Naive B cell (primary cell): ENCODE measurements around the gene NRP2. TPM values are rescaled to one million over a fixed set of nuclear protein-coding genes. Genes with fewer than 3 reads are reported as not detected.

Experiments used
- ATAC-seq, 2 donors: fragments of 150-1000 bp; cut with Tn5 transposase; 2 replicates each; pipeline ENCODE4 v1.10.0; 2021; ENCODE audit warnings: low read depth in 2 of 2, mild to moderate bottlenecking in 2 of 2, moderate library complexity in 2 of 2
- DNase-seq: peaks from one replicate; pipeline ENCODE4 v3.0.0; 2022
- H3K27ac Mint-ChIP-seq, 6 donors: one replicate each; pipeline ENCODE4 v1.8.0; 2020 to 2022; ENCODE audit warnings: mild to moderate bottlenecking in 6 of 6, mixed read lengths in 6 of 6, moderate library complexity in 5 of 6, inconsistent platforms in 2 of 6
- H3K27me3 Mint-ChIP-seq, 3 donors: one replicate each; pipeline ENCODE4 v1.8.0; 2021 to 2022; ENCODE audit warnings: mixed read lengths in 3 of 3, mild to moderate bottlenecking in 1 of 3
- H3K36me3 Mint-ChIP-seq, 2 donors: one replicate each; pipeline ENCODE4 v1.8.0; 2020 to 2022; ENCODE audit warnings: mixed read lengths in 2 of 2, inconsistent platforms in 1 of 2, mild to moderate bottlenecking in 1 of 2
- H3K4me1 Mint-ChIP-seq, 3 donors: one replicate each; pipeline ENCODE4 v1.8.0; 2020 to 2022; ENCODE audit warnings: mixed read lengths in 3 of 3, inconsistent platforms in 1 of 3, mild to moderate bottlenecking in 1 of 3, moderate library complexity in 1 of 3
- H3K4me3 Mint-ChIP-seq, 8 donors: one replicate each; pipeline ENCODE4 v1.8.0; 2020 to 2022; ENCODE audit warnings: mild to moderate bottlenecking in 8 of 8, mixed read lengths in 8 of 8, moderate library complexity in 8 of 8, inconsistent platforms in 2 of 8
- H3K9me3 Mint-ChIP-seq, 7 donors: one replicate each; pipeline ENCODE4 v1.8.0; 2020 to 2022; ENCODE audit warnings: mixed read lengths in 7 of 7, mild to moderate bottlenecking in 5 of 7, inconsistent platforms in 2 of 7, moderate library complexity in 1 of 7
- polyA plus RNA-seq, 6 donors: library from polyadenylated mRNA; unstranded; fragments of 300-500 nt; fragmentation: Illumina TruSeq; gene quantifications; one replicate each; pipeline ENCODE4 v1.2.3, GENCODE V29; 2021; ENCODE audit warnings: low read depth in 6 of 6

NRP2 gene
- polyA plus RNA-seq, 6 donors from 2014 or later, result 0.49 to 7.6 (median 2.0) TPM

DNA sequence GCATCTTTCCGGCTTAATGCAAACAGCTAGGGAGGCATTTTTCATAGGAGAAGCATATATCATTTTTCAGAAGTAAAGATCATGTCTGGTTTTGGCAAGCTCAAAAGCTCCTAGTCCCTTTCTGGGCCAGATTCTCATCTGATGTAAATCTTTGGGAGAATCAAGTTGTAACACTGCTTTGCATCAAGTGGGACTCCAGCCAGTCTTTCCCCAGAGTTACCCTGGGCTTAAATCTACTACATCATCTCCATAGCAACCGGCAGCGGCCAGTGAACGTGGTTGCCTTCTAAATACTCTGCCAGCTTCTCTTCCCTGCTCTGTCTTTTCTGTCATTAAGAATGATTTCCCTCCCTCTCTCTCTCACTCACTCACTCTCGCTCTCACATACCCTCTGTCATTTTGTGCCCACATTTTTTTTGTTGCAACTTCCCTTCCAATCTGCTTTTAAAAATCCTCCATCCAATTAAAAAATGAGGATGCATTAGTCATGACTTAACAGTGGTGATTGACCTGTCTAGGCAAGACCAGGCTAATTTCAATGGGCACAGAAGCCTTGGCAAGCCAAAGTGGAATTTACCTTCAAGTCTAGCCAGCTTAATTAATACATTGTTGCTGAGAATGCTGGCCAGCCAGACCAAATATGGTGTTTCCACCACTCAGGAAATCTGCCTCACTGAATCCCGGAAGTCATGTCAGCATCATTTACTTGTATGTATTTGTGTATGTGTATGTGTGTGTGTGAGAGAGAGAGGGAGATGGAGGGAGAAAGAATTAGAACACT lies 93.0 kb downstream of the NRP2 start:
- ATAC-seq (peak in 1 of 2 donors; percentile 34), DNase-seq (no peak)
- peaks cover 0 to 27% (median 10%) of the 10 kb centered on the region in 3 donors for H3K27me3 Mint-ChIP-seq
- no peak overlapping the region for H3K4me3 Mint-ChIP-seq
- H3K4me1 Mint-ChIP-seq, result peaks cover 0 to 10% (median 4%) of the 10 kb centered on the region in 3 donors
- no peak overlapping the region for H3K27ac Mint-ChIP-seq
- H3K9me3 Mint-ChIP-seq, result peaks cover 0 to 6% (median 0%) of the 10 kb centered on the region in 7 donors
- H3K36me3 Mint-ChIP-seq, result peaks cover 5 to 7% of the 10 kb centered on the region in 2 donors

DNA sequence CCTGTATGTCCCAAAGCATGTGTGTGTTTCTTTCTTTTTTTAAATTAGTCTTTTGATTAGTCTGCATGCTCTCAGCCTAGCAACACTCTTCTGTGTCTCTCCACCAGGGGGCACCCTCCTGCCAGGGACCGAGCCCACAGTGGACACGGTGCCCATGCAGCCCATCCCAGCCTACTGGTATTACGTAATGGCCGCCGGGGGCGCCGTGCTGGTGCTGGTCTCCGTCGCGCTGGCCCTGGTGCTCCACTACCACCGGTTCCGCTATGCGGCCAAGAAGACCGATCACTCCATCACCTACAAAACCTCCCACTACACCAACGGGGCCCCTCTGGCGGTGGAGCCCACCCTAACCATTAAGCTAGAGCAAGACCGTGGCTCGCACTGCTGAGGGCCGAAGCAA lies 93.8 kb downstream of the NRP2 start:
- DNase-seq, result no peak
- Mint-ChIP-seq H3K4me1 (peaks cover 0 to 7% (median 2%) of the 10 kb centered on the region in 3 donors), H3K27me3 (peaks cover 0 to 22% (median 5%) of the 10 kb centered on the region in 3 donors)

DNA sequence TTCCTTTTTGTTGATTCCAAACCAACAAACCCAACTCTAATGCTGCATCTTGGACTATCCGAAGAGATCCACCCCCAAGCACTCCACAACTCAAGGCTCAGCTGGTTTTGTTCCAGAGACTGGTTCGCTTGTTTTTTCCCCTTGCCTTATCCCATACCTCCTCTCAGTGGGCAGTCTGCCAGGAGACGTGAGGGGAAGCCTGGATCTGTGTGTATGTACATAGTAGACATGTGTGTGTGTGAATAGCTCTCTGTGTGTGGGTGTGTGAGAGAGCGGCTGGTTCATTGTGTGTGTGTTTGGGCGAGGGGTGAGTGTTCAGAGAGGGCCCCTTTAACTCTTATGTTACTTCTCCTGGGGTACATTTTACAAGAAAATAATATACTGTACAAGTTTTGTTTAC lies 94.4 kb downstream of the NRP2 start:
- no peak for DNase-seq
- H3K27me3 Mint-ChIP-seq, result peaks cover 0 to 22% (median 5%) of the 10 kb centered on the region in 3 donors
- H3K27ac Mint-ChIP-seq, result no peak overlapping the region
- peaks cover 5 to 7% of the 10 kb centered on the region in 2 donors for H3K36me3 Mint-ChIP-seq
- H3K9me3 Mint-ChIP-seq, result peaks cover 0 to 6% (median 0%) of the 10 kb centered on the region in 7 donors
- H3K4me1 Mint-ChIP-seq, result peaks cover 0 to 7% (median 2%) of the 10 kb centered on the region in 3 donors
- H3K4me3 Mint-ChIP-seq, result no peak overlapping the region
- no peak for ATAC-seq

More for the DNA sequence above, 93.8 kb downstream of the NRP2 start:
- peaks cover 0 to 6% (median 0%) of the 10 kb centered on the region in 7 donors for H3K9me3 Mint-ChIP-seq
- H3K36me3 Mint-ChIP-seq, result peaks cover 5 to 7% of the 10 kb centered on the region in 2 donors
- H3K27ac Mint-ChIP-seq, result peak overlapping the region in 1 of 6 donors; percentile 26
- no peak for ATAC-seq
- no peak overlapping the region for H3K4me3 Mint-ChIP-seq

DNA sequence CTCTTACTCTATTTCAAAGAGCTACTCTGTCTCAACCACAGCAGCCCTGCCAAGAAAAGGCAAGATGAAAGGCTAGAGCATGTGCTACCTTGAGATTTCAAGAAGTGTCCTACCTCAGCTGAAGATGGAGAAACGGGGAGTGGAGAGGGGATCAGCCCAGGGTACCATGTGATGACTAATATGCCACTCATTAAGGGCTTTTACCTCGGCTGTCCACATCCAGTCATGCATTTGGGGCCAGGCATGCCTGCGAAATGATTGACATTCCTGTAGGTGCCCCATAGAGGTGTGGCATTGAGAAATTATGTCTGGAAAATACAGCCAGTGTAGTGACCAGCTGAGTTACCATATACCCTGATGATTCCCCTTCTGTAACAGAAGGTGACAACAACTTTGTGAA lies 96.1 kb downstream of the NRP2 start:
- Mint-ChIP-seq H3K9me3 (peaks cover 0 to 6% (median 0%) of the 10 kb centered on the region in 7 donors), H3K4me3 (no peak overlapping the region), H3K27ac (peak overlapping the region in 1 of 6 donors; percentile 4), H3K27me3 (peaks cover 0 to 14% (median 3%) of the 10 kb centered on the region in 3 donors), H3K36me3 (peaks cover 1 to 7% of the 10 kb centered on the region in 2 donors), H3K4me1 (peaks cover 0 to 7% (median 2%) of the 10 kb centered on the region in 3 donors)
- no peak for DNase-seq
- no peak for ATAC-seq

DNA sequence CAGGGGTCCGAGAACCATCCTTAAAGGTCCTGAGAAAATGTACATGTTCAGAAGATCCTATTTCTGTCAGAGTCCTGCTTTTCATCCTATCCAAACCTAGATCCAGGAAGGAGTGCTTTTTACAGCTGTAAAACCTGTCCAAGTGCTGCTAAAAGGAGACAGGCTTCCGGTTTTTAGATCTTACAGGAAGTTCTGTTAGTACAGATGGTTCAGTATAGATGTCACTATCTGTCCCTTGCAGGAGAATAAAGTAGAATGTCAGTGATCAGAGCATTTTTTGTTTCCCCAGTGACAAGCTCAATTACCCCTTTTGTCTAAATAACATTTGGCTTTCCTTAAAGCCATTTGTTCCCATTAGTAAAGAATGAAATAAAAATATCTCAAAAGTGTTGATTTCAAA lies 98.3 kb downstream of the NRP2 start:
- H3K4me1 Mint-ChIP-seq, result peaks cover 0 to 4% (median 0%) of the 10 kb centered on the region in 3 donors
- H3K36me3 Mint-ChIP-seq, result peaks cover 0 to 7% of the 10 kb centered on the region in 2 donors
- DNase-seq (no peak), ATAC-seq (no peak)
- H3K4me3 Mint-ChIP-seq, result no peak overlapping the region
- H3K9me3 Mint-ChIP-seq, result peaks cover 0 to 6% (median 0%) of the 10 kb centered on the region in 7 donors
- H3K27me3 Mint-ChIP-seq, result peaks cover 0 to 12% (median 0%) of the 10 kb centered on the region in 3 donors
- peak overlapping the region in 1 of 6 donors; percentile 48 for H3K27ac Mint-ChIP-seq

DNA sequence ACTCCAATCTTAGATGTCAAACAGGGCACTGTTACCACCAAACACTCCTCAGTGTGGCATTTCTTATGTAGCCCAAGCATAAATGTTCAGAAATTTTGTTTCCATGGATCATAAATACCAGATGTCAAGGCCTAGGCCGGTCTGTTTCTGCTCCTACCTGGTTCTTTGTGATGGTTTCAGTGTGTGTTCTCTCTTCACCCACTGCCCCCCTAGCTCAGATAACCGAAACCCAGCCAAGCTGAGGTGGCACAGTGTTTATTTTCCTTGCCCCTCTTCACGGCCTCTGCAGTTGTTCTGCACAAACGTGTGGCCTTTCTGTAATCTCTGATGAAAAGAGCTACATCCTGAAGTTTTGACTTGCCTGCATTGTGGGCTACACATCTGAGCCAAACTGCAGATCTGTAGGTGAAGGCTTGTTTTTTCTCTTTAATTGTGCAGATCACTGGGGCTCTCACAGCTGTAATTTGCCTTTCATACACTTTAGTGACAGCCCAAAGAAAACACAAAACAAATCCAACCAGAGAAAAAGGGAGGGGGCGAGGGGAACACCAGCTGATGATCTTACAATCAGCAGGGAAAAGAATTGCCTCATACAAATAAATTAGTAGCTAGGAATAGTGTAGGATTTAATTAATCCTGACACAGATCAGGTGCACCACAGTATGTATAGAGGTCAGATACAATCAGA lies 99.1 kb downstream of the NRP2 start:
- Mint-ChIP-seq H3K36me3 (peaks cover 0 to 5% of the 10 kb centered on the region in 2 donors), H3K4me3 (no peak overlapping the region), H3K9me3 (peaks cover 0 to 4% (median 0%) of the 10 kb centered on the region in 7 donors), H3K27ac (peak overlapping the region in 1 of 6 donors; percentile 54), H3K27me3 (peaks cover 0 to 8% (median 0%) of the 10 kb centered on the region in 3 donors), H3K4me1 (peaks cover 0 to 3% (median 0%) of the 10 kb centered on the region in 3 donors)
- ATAC-seq (no peak), DNase-seq (no peak)

DNA sequence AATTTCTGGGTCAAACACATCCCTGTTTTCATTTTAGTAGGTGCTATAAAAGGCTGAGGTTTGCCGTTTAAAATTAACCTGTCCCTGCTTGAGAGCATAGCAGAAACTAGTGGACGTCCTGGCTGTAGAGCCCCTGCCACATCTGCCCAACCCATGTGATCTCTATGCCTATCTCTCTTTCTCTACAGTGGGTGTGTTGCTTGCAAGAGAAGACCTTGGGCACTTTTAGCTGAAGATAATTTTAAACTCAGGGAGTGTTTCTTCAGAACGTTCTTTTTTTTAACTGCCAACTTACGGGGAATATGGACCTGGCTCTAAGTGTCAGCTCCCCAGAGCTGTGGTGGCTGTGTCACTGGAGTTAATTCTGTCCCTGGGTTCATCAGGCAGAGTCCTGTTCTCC lies 100.6 kb downstream of the NRP2 start:
- DNase-seq (no peak), ATAC-seq (no peak)
- no peaks in the 10 kb centered on the region for H3K4me1 Mint-ChIP-seq
- H3K27me3 Mint-ChIP-seq, result no peaks in the 10 kb centered on the region
- no peaks in the 10 kb centered on the region for H3K36me3 Mint-ChIP-seq
- no peaks in the 10 kb centered on the region for H3K9me3 Mint-ChIP-seq
- no peak overlapping the region for H3K4me3 Mint-ChIP-seq
- no peak overlapping the region for H3K27ac Mint-ChIP-seq

DNA sequence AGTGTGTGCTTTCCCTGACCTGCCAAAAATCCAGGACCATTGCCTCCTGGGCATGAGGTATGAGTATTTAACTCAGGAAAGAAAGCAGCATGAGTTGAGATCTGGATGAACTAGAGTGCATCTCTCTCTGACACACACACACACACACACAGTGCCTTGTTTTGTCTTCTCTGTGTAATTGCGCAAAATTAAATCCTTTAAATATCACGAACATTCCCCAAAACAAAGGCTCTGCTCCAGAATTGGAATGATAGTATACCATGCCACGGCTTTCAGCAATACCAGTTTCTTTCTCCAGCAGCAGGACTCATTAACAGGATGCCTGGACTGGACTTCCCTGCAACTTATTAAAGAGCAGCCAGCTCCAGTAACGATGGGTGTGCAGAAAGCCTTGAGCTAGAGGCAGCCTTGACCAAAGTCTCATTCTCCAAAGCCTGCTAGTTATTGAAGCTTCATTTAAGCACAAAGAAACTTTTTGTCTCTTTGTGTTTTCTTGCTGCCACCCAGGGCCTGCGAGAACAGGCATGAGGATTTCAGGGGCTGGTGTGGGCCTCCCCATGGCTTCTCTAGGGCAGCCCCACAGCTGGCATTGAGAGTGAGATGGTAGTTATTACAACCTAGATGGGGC lies 101.7 kb downstream of the NRP2 start:
- ATAC-seq, result no peak
- Mint-ChIP-seq H3K4me1 (no peaks in the 10 kb centered on the region), H3K27ac (no peak overlapping the region), H3K9me3 (no peaks in the 10 kb centered on the region), H3K27me3 (peaks cover 0 to under 1% (median 0%) of the 10 kb centered on the region in 3 donors), H3K4me3 (no peak overlapping the region), H3K36me3 (no peaks in the 10 kb centered on the region)
- DNase-seq, result no peak

DNA sequence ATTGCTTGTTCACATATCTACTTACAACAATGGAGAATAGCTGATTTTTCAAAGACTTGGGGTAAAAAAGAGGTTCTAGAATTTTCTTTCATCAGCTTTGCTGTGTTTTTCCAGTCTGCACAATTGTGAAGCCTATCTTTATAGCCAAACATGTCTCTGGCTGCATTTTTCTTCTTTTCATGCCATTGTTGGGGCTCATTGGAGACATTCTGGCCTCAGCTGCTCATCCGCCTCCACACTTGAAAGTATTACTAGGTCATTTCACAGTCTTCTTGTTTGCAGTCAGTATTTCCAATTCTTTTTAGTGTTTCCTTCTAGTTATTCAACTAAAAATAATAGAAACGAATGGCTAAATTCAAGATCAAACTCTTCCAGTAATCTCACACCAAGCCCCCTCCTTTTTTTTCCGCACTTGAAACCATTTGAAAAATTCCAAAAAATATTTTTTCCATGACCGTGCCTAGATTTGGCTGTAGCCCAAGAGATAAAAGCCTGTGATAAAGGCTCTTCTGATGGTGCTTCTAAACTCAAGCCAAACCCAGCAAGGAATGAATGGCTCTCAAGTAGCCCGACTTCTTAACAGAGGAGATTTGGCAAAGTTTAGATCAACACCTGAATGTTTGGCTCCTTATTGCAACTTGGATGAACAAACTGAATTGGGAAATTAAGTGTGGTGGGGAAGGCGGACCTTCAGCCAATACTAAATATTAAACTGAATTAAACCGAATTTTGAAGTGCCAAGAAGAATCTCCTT lies 103.4 kb downstream of the NRP2 start:
- ATAC-seq, result no peak
- Mint-ChIP-seq H3K9me3 (no peaks in the 10 kb centered on the region), H3K4me1 (no peaks in the 10 kb centered on the region), H3K4me3 (no peak overlapping the region), H3K27me3 (peaks cover 0 to 9% (median 0%) of the 10 kb centered on the region in 3 donors), H3K36me3 (no peaks in the 10 kb centered on the region), H3K27ac (no peak overlapping the region)
- DNase-seq, result no peak

DNA sequence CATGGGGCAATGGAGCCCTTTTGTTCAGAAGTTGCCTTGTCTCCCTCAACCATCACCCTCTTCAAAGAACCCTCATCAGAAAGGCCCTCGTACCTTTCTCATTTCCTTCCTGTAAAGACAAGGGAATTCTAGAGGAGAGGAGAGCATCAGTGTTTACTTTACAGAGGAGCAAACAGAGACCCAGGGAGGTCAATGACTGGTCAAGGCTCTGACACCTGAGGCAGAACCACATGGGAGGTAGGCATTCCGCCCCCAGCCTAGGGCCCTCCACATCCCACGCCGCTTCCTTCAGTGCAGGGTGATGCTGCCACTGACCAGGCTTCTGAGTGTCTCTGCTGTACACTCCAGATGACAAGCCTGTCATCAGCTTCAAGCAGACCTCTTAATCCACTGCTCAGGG lies 104.7 kb downstream of the NRP2 start:
- DNase-seq (no peak), ATAC-seq (no peak)
- H3K36me3 Mint-ChIP-seq, result no peaks in the 10 kb centered on the region
- H3K9me3 Mint-ChIP-seq, result no peaks in the 10 kb centered on the region
- H3K27ac Mint-ChIP-seq, result peak overlapping the region in 2 of 6 donors; percentile 32 to 46
- H3K4me3 Mint-ChIP-seq, result no peak overlapping the region
- no peaks in the 10 kb centered on the region for H3K4me1 Mint-ChIP-seq
- peaks cover 0 to 9% (median 0%) of the 10 kb centered on the region in 3 donors for H3K27me3 Mint-ChIP-seq

DNA sequence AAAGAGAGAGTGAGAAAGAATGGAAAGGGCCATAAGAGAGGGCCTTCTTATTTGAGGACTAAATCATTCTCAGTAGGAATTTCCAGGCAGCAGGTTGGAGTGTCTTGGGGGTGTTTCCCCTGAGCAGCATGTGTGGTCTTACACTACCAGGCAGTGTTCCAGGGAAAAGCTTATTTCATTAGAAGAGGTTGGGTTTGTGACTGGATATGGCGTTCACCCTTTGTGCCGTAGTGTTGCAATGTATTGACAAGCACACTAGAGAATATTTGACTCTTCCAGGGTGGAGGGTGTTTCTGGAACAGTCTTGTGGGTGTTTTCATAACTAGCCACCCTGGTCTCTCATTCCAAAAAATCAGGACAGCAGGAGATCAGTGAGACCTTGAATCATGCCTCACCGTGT lies 105.5 kb downstream of the NRP2 start:
- DNase-seq (no peak), ATAC-seq (no peak)
- Mint-ChIP-seq H3K4me1 (no peaks in the 10 kb centered on the region), H3K27me3 (peaks cover 0 to 9% (median 0%) of the 10 kb centered on the region in 3 donors), H3K27ac (no peak overlapping the region), H3K4me3 (no peak overlapping the region), H3K9me3 (no peaks in the 10 kb centered on the region), H3K36me3 (no peaks in the 10 kb centered on the region)

DNA sequence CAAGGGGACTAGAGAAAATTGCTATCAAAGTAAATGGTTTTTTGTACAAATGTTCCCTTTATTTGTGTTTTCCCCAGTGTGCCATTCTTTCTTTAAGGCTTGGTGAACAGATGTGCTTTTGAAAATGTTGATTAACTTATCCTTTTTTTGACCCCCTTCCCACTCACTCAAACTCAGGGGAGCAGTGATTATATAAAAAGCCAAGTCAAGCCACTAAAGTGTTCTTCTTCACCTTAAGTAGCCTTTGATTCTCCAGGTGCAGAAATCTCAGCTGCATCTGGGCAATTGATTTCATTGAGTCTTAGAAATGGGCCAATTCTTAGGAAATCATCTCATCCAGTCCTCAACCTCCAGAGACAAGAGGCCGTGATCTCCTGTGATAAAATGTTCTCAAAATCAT lies 107.6 kb downstream of the NRP2 start:
- Mint-ChIP-seq H3K27me3 (peaks cover 0 to 9% (median 0%) of the 10 kb centered on the region in 3 donors), H3K9me3 (no peaks in the 10 kb centered on the region), H3K36me3 (no peaks in the 10 kb centered on the region), H3K4me3 (no peak overlapping the region), H3K4me1 (no peaks in the 10 kb centered on the region), H3K27ac (no peak overlapping the region)
- ATAC-seq (no peak), DNase-seq (no peak)

DNA sequence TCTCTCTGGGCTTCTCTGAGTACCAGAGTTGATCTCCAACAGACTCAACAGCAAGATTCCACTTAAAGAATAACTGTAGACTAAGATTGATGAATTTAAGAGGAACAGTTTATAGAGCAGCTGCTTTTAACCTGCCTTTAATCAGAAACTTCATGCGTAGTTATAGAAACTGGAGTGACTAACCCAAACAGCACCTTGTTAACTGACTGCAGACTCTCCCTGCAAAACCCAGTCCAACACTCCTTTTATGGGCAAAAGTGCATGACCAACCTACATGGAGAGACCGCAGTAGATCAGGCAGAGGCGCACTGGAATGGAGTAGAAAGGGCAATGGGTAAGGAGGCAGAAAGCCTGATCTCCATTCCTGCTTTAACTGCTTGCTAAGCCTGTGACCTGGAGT lies 110.6 kb downstream of the NRP2 start:
- DNase-seq (no peak), ATAC-seq (no peak)

More for the DNA sequence above, 110.6 kb downstream of the NRP2 start:
- Mint-ChIP-seq H3K36me3 (peaks cover 0 to 4% of the 10 kb centered on the region in 2 donors), H3K27ac (no peak overlapping the region), H3K9me3 (peaks cover 0 to 2% (median 0%) of the 10 kb centered on the region in 7 donors), H3K27me3 (peaks cover 0 to 9% (median 0%) of the 10 kb centered on the region in 3 donors), H3K4me1 (no peaks in the 10 kb centered on the region), H3K4me3 (no peak overlapping the region)
